ENCODE measurements around the gene FDXR. TPM values are rescaled to one million over a fixed set of nuclear protein-coding genes. Genes with fewer than 3 reads are reported as not detected.

FDXR gene
- total and polyA plus RNA-seq, 2 donors (not counting 3 experiments of a cell fraction or from before 2014, with no cell fraction given): 19.7 to 33.4 TPM

DNA sequence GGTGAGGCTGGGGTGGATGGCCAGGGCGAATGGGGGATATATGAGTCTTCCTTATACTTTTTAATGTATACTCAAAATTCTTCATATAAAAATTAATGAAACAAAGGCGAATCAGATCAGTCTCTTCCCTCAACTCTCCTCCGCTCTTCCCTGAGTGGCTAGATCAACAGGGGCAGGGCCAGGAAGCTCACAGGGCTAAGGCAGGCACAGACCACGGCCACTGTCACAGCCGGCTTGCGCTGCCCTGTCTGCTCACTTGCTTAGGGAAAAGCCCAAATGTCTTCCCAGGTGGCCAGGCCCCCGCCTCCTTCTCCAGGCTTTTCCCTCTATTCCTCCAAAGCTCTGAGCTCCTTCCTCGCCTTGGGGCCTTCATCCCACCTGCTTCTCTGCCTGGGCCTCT is 19.1 kb downstream of the FDXR start:
- H3K4me1 ChIP-seq (ENCODE audit: control insufficient read depth, extremely low read depth, insufficient read depth, low read length): no peaks in the 10 kb centered on the region
- H2AFZ ChIP-seq (ENCODE audit: low read depth, low read length): no peak overlapping the region
- peaks cover 40 to 44% of the 10 kb centered on the region in 2 experiments for H3K27me3 ChIP-seq (ENCODE audit: control insufficient read depth in 2 of 2, insufficient read depth in 2 of 2, low read length in 2 of 2)
- intact Hi-C loops (cut with micrococcal nuclease) (no loop called here), dilution Hi-C loops (cut with MboI; ENCODE audit: extremely low pct_ligation_motif_present, low sequenced_read_pairs) (no loop called here)
- POLR2A ChIA-PET: no interaction called here
- H3K27ac ChIP-seq (ENCODE audit: insufficient read depth, low read depth, low read length): no peak overlapping the region
- H3K9ac ChIP-seq (replicated peaks; ENCODE audit: extremely low read depth, insufficient read depth, low read length): no peak overlapping the region
- no peak overlapping the region for H3K4me2 ChIP-seq (ENCODE audit: insufficient read depth, low read length)
- no peaks in the 10 kb centered on the region for H3K9me1 ChIP-seq (replicated peaks; ENCODE audit: control insufficient read depth, extremely low read depth, insufficient read depth, low read length)
- no peak for FAIRE-seq
- H3K79me2 ChIP-seq (ENCODE audit: control insufficient read depth, insufficient read depth, low read length): no peaks in the 10 kb centered on the region
- BruUV-seq (replicated peaks): no TSS peak
- H3K9me3 ChIP-seq (replicated peaks; ENCODE audit: control insufficient read depth, insufficient read depth, low read length): no peaks in the 10 kb centered on the region
- TF ChIP-seq FOS (IDR thresholded peaks at IDR 0.05; ENCODE audit: borderline replicate concordance, insufficient read depth, low read length) (no peak), POLR2AphosphoS5 (IDR thresholded peaks at IDR 0.05; ENCODE audit: insufficient read depth, low read depth, low read length) (no peak), GATA2 (IDR thresholded peaks at IDR 0.05; ENCODE audit: insufficient read depth, insufficient read length, low read depth, low read length) (no peak), MYC (IDR thresholded peaks at IDR 0.05; ENCODE audit: low read depth, low read length) (no peak), JUN (IDR thresholded peaks at IDR 0.05; ENCODE audit: borderline replicate concordance, insufficient read depth, insufficient read length, low read depth) (no peak), POLR2A (IDR thresholded peaks at IDR 0.05; ENCODE audit: low read depth, low read length) (no peak), EZH2 (IDR thresholded peaks at IDR 0.05; ENCODE audit: borderline replicate concordance, low read depth, low read length, severe bottlenecking) (no peak)
- TF ChIP-seq, protein P1, sequence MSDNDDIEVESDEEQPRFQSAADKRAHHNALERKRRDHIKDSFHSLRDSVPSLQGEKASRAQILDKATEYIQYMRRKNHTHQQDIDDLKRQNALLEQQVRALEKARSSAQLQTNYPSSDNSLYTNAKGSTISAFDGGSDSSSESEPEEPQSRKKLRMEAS (IDR thresholded peaks at IDR 0.05; ENCODE audit: insufficient read depth, insufficient read length): no peak
- TF ChIP-seq, protein P2, sequence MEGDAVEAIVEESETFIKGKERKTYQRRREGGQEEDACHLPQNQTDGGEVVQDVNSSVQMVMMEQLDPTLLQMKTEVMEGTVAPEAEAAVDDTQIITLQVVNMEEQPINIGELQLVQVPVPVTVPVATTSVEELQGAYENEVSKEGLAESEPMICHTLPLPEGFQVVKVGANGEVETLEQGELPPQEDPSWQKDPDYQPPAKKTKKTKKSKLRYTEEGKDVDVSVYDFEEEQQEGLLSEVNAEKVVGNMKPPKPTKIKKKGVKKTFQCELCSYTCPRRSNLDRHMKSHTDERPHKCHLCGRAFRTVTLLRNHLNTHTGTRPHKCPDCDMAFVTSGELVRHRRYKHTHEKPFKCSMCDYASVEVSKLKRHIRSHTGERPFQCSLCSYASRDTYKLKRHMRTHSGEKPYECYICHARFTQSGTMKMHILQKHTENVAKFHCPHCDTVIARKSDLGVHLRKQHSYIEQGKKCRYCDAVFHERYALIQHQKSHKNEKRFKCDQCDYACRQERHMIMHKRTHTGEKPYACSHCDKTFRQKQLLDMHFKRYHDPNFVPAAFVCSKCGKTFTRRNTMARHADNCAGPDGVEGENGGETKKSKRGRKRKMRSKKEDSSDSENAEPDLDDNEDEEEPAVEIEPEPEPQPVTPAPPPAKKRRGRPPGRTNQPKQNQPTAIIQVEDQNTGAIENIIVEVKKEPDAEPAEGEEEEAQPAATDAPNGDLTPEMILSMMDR (IDR thresholded peaks at IDR 0.05; ENCODE audit: extremely low read depth in 1 of 2, insufficient read depth in 1 of 2, low read depth in 1 of 2, low read length in 2 of 2): no peak
- H3K36me3 ChIP-seq (ENCODE audit: control insufficient read depth in 2 of 2, extremely low read depth in 1 of 2, insufficient read depth in 2 of 2, low read length in 2 of 2): no peaks in the 10 kb centered on the region
- no peaks in the 10 kb centered on the region for H4K20me1 ChIP-seq (replicated peaks; ENCODE audit: control insufficient read depth, extremely low read depth, insufficient read depth, low read length)
- no peak overlapping the region for H3K4me3 ChIP-seq (replicated peaks in 1 of 3; ENCODE audit: insufficient read depth in 1 of 3, low read depth in 1 of 3, low read length in 3 of 3)
- CTCF ChIA-PET: interaction anchor here (0.8 to 2.2 kb wide), 3 partner anchors 11 to 15 kb away, joined by 3 to 6 read pairs (median 6); no protein-coding TSS in a partner anchor
- no peak for DNase-seq (ENCODE audit: low read depth, low spot score)

Data from endothelial cell of umbilical vein (primary cell).